Activated CD8-positive, alpha-beta memory T cell treated with anti-CD3 and anti-CD28 coated beads, Interleukin-2, amount 10 ng/mL, durations not matched to agents 7 days and 5 days (primary cell): ENCODE measurements around the gene PSMB2. TPM values are rescaled to one million over a fixed set of nuclear protein-coding genes. Genes with fewer than 3 reads are reported as not detected.

Experiments
- ATAC-seq: fragments of 150-1000 bp; cut with Tn5 transposase; one replicate; pipeline ENCODE4 v1.10.0; 2021; ENCODE audit warnings: moderate library complexity
- CTCF ChIA-PET: fragments of 350-600 bp; sonication (Branson Sonifier 250); formaldehyde crosslinking; loops from one replicate; lab custom pipeline; 2021; ENCODE audit warnings: antibody characterized with exemption; lab: Charles Lee
- DNase-seq: peaks from one replicate; pipeline ENCODE4 v3.0.0-alpha.2; 2020
- H3K27ac Mint-ChIP-seq: one replicate; pipeline ENCODE4 v1.8.0; 2021; ENCODE audit warnings: mild to moderate bottlenecking, mixed read lengths
- H3K27me3 Mint-ChIP-seq: one replicate; pipeline ENCODE4 v1.8.0; 2021; ENCODE audit warnings: mixed read lengths
- H3K36me3 Mint-ChIP-seq: one replicate; pipeline ENCODE4 v1.8.0; 2021; ENCODE audit warnings: mild to moderate bottlenecking, mixed read lengths
- H3K4me1 Mint-ChIP-seq: one replicate; pipeline ENCODE4 v1.8.0; 2021; ENCODE audit warnings: mixed read lengths
- H3K4me3 Mint-ChIP-seq: one replicate; pipeline ENCODE4 v1.8.0; 2021; ENCODE audit warnings: mild to moderate bottlenecking, moderate library complexity, mixed read lengths
- H3K9me3 Mint-ChIP-seq: one replicate; pipeline ENCODE4 v1.8.0; 2022; ENCODE audit warnings: low read depth, mixed read lengths
- total RNA-seq, 2 experiments: library from RNA; stranded (reverse); gene quantifications; one replicate each; pipeline ENCODE4 v1.2.3, GENCODE V29; 2021

PSMB2 gene
- total RNA-seq, 2 experiments from 2014 or later: 88.8 to 103 TPM

DNA sequence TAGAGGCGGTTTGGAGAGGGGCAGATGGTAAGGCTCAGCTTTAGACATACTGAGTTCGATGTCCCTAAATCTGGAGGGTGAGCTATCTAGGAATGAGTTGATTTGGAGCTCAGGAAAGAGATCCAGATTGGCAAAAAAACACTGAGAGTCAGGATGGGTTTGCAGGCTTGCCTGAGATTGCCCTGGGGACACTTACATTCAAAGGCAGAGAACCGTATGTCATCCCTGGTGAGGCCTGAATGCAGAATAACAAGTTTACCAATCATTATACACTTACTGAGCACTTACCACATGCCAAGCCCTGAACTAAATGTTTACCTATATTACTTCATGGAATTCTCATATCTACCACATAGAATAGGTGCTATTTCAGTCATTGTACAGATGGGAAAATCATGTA is 40.7 kb downstream of the PSMB2 start:
- Mint-ChIP-seq H3K27ac (no peak overlapping the region), H3K27me3 (no peaks in the 10 kb centered on the region), H3K4me1 (no peaks in the 10 kb centered on the region), H3K9me3 (no peaks in the 10 kb centered on the region), H3K4me3 (no peak overlapping the region), H3K36me3 (peaks cover 26% of the 10 kb centered on the region)
- CTCF ChIA-PET: interaction anchor here (1.3 to 1.4 kb wide), 2 partner anchors 36 to 149 kb away, joined by 3 read pairs; no protein-coding TSS in a partner anchor
- ATAC-seq: no peak
- no peak for DNase-seq

DNA sequence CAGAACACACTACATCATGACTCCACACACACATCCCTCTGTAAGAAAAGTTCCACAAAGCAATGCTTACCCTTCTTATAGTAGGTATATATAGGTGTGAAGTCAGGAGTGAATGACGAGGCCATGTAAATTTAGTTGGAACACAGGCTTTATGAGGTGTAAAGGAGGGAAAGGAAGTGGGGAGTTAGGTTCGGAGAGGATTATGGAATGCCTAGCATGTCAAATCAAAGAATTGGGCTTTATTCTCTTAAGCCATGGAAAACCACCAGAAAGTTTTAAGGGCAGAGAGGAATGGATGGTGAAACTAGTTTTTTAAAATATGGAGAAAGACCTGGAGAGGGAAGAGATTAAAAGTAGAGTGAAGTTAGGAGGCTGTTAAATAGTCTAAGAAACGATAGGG is 41.9 kb downstream of the PSMB2 start:
- Mint-ChIP-seq H3K27me3 (no peaks in the 10 kb centered on the region), H3K4me1 (no peaks in the 10 kb centered on the region), H3K27ac (no peak overlapping the region), H3K36me3 (peaks cover 23% of the 10 kb centered on the region), H3K4me3 (no peak overlapping the region), H3K9me3 (no peaks in the 10 kb centered on the region)
- CTCF ChIA-PET: no interaction called here
- DNase-seq (no peak), ATAC-seq (no peak)

DNA sequence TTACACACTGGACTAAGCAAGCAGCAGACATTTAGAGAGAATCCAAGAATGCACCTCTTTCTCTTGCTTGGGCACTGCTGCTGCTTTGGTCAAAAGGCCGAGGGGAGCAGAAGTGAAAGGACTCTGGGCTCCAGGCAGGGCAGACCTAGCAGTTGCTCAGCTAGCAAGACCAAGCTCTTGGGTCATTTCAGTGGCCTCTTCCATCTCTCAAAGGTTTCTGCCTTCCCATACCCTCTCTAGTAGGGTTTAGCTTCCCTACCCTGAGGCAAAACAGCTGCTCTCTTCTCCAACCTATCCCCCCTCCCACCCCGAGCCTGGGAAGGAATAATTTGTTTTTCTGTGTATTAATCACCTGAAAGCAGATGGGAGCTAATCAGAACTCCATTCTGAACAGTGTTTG is 42.4 kb downstream of the PSMB2 start:
- no peaks in the 10 kb centered on the region for H3K9me3 Mint-ChIP-seq
- no peak for DNase-seq
- CTCF ChIA-PET: no interaction called here
- peaks cover 2% of the 10 kb centered on the region for H3K4me1 Mint-ChIP-seq
- H3K27me3 Mint-ChIP-seq: no peaks in the 10 kb centered on the region
- ATAC-seq: no peak
- H3K4me3 Mint-ChIP-seq: no peak overlapping the region
- H3K36me3 Mint-ChIP-seq: peaks cover 19% of the 10 kb centered on the region
- no peak overlapping the region for H3K27ac Mint-ChIP-seq

DNA sequence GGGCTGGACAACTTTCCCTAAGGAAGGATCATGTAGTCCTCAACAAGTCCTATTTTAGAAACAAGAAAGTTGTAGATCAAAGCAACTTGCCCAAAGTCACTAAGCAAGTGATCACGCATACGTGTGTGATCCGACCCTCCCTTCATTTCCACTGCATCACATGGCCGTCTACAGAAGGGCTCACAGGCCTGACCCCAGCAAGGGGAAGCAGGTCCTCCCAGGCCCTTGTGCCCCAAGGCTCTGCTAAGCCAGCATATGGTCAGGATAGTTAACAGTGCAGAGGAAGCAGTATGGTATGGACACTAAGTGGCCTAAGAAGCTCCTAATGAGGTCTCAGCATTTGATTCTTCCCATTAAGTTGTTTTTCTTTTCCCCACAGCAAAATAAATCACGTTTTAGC is 43.5 kb downstream of the PSMB2 start:
- Mint-ChIP-seq H3K27me3 (no peaks in the 10 kb centered on the region), H3K9me3 (no peaks in the 10 kb centered on the region), H3K4me3 (no peak overlapping the region), H3K27ac (no peak overlapping the region), H3K36me3 (peaks cover 11% of the 10 kb centered on the region), H3K4me1 (peaks cover 10% of the 10 kb centered on the region)
- CTCF ChIA-PET: interaction anchor here (0.5 to 1.3 kb wide), 2 partner anchors 25 to 118 kb away, joined by 3 read pairs; no protein-coding TSS in a partner anchor
- DNase-seq: no peak
- no peak for ATAC-seq

GRCh38 chr1:35595684-35596083 is 45.6 kb downstream of the PSMB2 start:
- CTCF ChIA-PET: no interaction called here
- DNase-seq: peak; percentile 11
- H3K9me3 Mint-ChIP-seq: no peaks in the 10 kb centered on the region
- no peak overlapping the region for H3K27ac Mint-ChIP-seq
- H3K4me1 Mint-ChIP-seq: peaks cover 12% of the 10 kb centered on the region
- H3K36me3 Mint-ChIP-seq: peaks cover 8% of the 10 kb centered on the region
- H3K4me3 Mint-ChIP-seq: no peak overlapping the region
- H3K27me3 Mint-ChIP-seq: no peaks in the 10 kb centered on the region
- ATAC-seq: no peak

- peaks cover 1% of the 10 kb centered on the region for H3K36me3 Mint-ChIP-seq
- H3K9me3 Mint-ChIP-seq: no peaks in the 10 kb centered on the region
- no peaks in the 10 kb centered on the region for H3K27me3 Mint-ChIP-seq
- no peak for DNase-seq
- H3K4me3 Mint-ChIP-seq: no peak overlapping the region
- CTCF ChIA-PET: interaction anchor here (0.6 to 1.3 kb wide), 4 partner anchors 17 to 147 kb away, joined by 3 to 4 read pairs (median 3); no protein-coding TSS in a partner anchor
- ATAC-seq: no peak
- H3K4me1 Mint-ChIP-seq: peaks cover 12% of the 10 kb centered on the region
- H3K27ac Mint-ChIP-seq: no peak overlapping the region
Measured at GRCh38 chr1:35594005-35594760, 47.1 kb downstream of the PSMB2 start.

GRCh38 chr1:35592991-35593769 is 48.1 kb downstream of the PSMB2 start:
- peaks cover 1% of the 10 kb centered on the region for H3K36me3 Mint-ChIP-seq
- no peaks in the 10 kb centered on the region for H3K9me3 Mint-ChIP-seq
- no peak overlapping the region for H3K4me3 Mint-ChIP-seq
- H3K27me3 Mint-ChIP-seq: no peaks in the 10 kb centered on the region
- DNase-seq (peak; percentile 37), ATAC-seq (peak; percentile 34)
- peaks cover 12% of the 10 kb centered on the region for H3K4me1 Mint-ChIP-seq
- CTCF ChIA-PET: interaction anchor here (0.6 to 1.3 kb wide), 3 partner anchors 16 to 167 kb away, joined by 3 to 4 read pairs (median 3); no protein-coding TSS in a partner anchor
- no peak overlapping the region for H3K27ac Mint-ChIP-seq

DNA sequence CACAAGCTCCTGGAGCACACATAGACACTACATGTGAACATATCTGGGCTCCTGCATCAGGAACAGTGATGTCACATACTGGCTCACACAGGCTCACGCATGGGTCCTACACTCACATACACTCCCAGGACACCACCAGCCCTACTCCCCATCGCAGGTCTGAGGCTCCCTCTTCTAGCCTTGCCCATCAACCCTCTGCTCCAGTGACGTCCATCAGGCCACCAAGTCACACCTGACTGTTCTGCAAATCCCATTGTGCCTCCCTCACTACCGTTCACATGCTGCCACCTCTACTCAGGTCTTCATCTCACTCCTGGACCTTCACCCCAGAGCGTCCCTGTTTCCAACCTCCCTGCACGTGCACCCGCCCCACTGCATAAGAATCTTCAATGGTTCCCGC is 50.1 kb downstream of the PSMB2 start:
- Mint-ChIP-seq H3K27me3 (no peaks in the 10 kb centered on the region), H3K36me3 (peaks cover 1% of the 10 kb centered on the region), H3K4me3 (no peak overlapping the region), H3K4me1 (peaks cover 12% of the 10 kb centered on the region), H3K9me3 (no peaks in the 10 kb centered on the region), H3K27ac (no peak overlapping the region)
- peak; percentile 35 for DNase-seq
- CTCF ChIA-PET: no interaction called here
- no peak for ATAC-seq

- no peaks in the 10 kb centered on the region for H3K36me3 Mint-ChIP-seq
- H3K4me3 Mint-ChIP-seq: no peak overlapping the region
- ATAC-seq (no peak), DNase-seq (peak; percentile 22)
- H3K9me3 Mint-ChIP-seq: no peaks in the 10 kb centered on the region
- H3K27me3 Mint-ChIP-seq: no peaks in the 10 kb centered on the region
- no peak overlapping the region for H3K27ac Mint-ChIP-seq
- CTCF ChIA-PET: no interaction called here
- peaks cover 12% of the 10 kb centered on the region for H3K4me1 Mint-ChIP-seq
Measured at GRCh38 chr1:35590476-35591040, 50.8 kb downstream of the PSMB2 start.

GRCh38 chr1:35589516-35590427 is 51.6 kb downstream of the PSMB2 start:
- DNase-seq (peak; percentile 38), ATAC-seq (no peak)
- Mint-ChIP-seq H3K9me3 (no peaks in the 10 kb centered on the region), H3K36me3 (no peaks in the 10 kb centered on the region), H3K27ac (peak overlapping the region; percentile 1), H3K4me3 (no peak overlapping the region), H3K4me1 (peaks cover 12% of the 10 kb centered on the region), H3K27me3 (no peaks in the 10 kb centered on the region)
- CTCF ChIA-PET: interaction anchor here (1.1 kb wide), 1 partner anchor 125 kb away, joined by 3 read pairs; no protein-coding TSS in a partner anchor

GRCh38 chr1:35588197-35588910 is 53.0 kb downstream of the PSMB2 start:
- Mint-ChIP-seq H3K4me3 (no peak overlapping the region), H3K4me1 (peaks cover 5% of the 10 kb centered on the region), H3K9me3 (no peaks in the 10 kb centered on the region), H3K36me3 (no peaks in the 10 kb centered on the region), H3K27ac (no peak overlapping the region), H3K27me3 (no peaks in the 10 kb centered on the region)
- no peak for DNase-seq
- no peak for ATAC-seq
- CTCF ChIA-PET: interaction anchor here (1.1 kb wide), 1 partner anchor 127 kb away, joined by 3 read pairs; no protein-coding TSS in a partner anchor

- Mint-ChIP-seq H3K36me3 (no peaks in the 10 kb centered on the region), H3K27me3 (no peaks in the 10 kb centered on the region), H3K27ac (no peak overlapping the region), H3K4me3 (no peak overlapping the region), H3K9me3 (no peaks in the 10 kb centered on the region), H3K4me1 (peaks cover under 1% of the 10 kb centered on the region)
- DNase-seq (no peak), ATAC-seq (no peak)
- CTCF ChIA-PET: no interaction called here
Measured at GRCh38 chr1:35587736-35588135, 53.6 kb downstream of the PSMB2 start.
